Transverse colon (tissue), 4 donors: ENCODE results near the gene MOGAT3. TPM values are rescaled to one million over a fixed set of nuclear protein-coding genes. Genes with fewer than 3 reads are reported as not detected.

ENCODE experiments used
- DNase-seq: peaks from one replicate; pipeline ENCODE4 v3.0.0-alpha.2; 2019
- H3K27ac ChIP-seq, 4 donors: fragments of 200-600 bp; sonication (generic); 2 replicates each; pipeline ENCODE4 v1.5.1; 2016 to 2018; ENCODE audit warnings: inconsistent platforms in 4 of 4
- H3K27me3 ChIP-seq: fragments of 200-600 bp; sonication (generic); 2 replicates; pipeline ENCODE4 v1.5.1; 2017; ENCODE audit warnings: inconsistent platforms
- H3K36me3 ChIP-seq, 4 donors: fragments of 200-600 bp; sonication (generic); 2 replicates each; pipeline ENCODE4 v1.5.1; 2017 to 2019; ENCODE audit warnings: inconsistent platforms in 4 of 4
- H3K4me1 ChIP-seq, 4 donors: fragments of 200-600 bp; sonication (generic); 2 replicates each; pipeline ENCODE4 v1.5.1; 2017 to 2020; ENCODE audit warnings: inconsistent platforms in 4 of 4
- H3K4me3 ChIP-seq, 4 donors: fragments of 200-600 bp; sonication (generic); 1 replicate in 1 of 4; 2 replicates in 3 of 4; pipeline versions ENCODE4 v1.5.1 to v1.6.1; 2017 to 2019; ENCODE audit warnings: inconsistent platforms in 4 of 4
- H3K9me3 ChIP-seq, 2 donors: fragments of 200-600 bp; sonication (generic); 2 replicates each; pipeline ENCODE4 v1.5.1; 2017 to 2019; ENCODE audit warnings: inconsistent platforms in 2 of 2
- CTCF ChIP-seq, 5 experiments: fragments of 200-600 bp in 3 of 5; fragments of 450-650 bp in 2 of 5; sonication (generic) in 3 of 5; IDR thresholded peaks; 1 replicate in 2 of 5; 2 replicates in 3 of 5; pipeline ENCODE4 v1.5.1; 2016 to 2017; ENCODE audit warnings: antibody characterized with exemption in 5 of 5, inconsistent platforms in 3 of 5, mild to moderate bottlenecking in 2 of 5, moderate library complexity in 1 of 5
- EP300 ChIP-seq: sonication (generic); formaldehyde crosslinking; IDR thresholded peaks from one replicate; pipeline ENCODE4 v1.6.1; 2017; ENCODE audit warnings: antibody characterized with exemption, low read depth
- POLR2A ChIP-seq: fragments of 450-650 bp; IDR thresholded peaks from one replicate; pipeline ENCODE4 v1.6.1; 2016; ENCODE audit warnings: antibody characterized with exemption, mild to moderate bottlenecking, moderate library complexity
- POLR2AphosphoS5 ChIP-seq, 3 donors: sonication (generic); formaldehyde crosslinking; IDR thresholded peaks; one replicate each; pipeline ENCODE4 v1.6.1; 2016; ENCODE audit warnings: antibody characterized with exemption in 3 of 3
- WGBS, 2 donors: methylation state at CpG; one replicate each; pipeline ENCODE4 v1.1.5; 2018; ENCODE audit warnings: low coverage in 1 of 2; 5-methylcytosine and 5-hydroxymethylcytosine counted together
- in situ Hi-C, 4 donors: fragments of 200-750 bp; cut with MboI; loops; one replicate each; pipeline versions ENCODE4 v1.15.0 to v1.15.1; 2017; ENCODE audit warnings: low sequenced_read_pairs in 3 of 4, low pct_ligation_motif_present in 1 of 4, low pct_unique_long_range_greater_than_20kb in 1 of 4
- intact Hi-C: fragments of 100-400 bp; cut with DNase I; formaldehyde crosslinking; loops from one replicate; pipeline ENCODE4 v1.15.1; 2023; ENCODE audit warnings: low total_unique reads
- total RNA-seq, 4 donors: library from RNA; depleted of rRNA; stranded (reverse); fragments of >200 nt; gene quantifications; one replicate each; pipeline ENCODE4 v1.1.0, GENCODE V29; 2016

Gene MOGAT3
- total RNA-seq, 4 donors from 2014 or later, result 31.7 to 56.9 (median 44.3) TPM

GRCh38 chr7:101241443-101242349, 40.9 kb upstream of the MOGAT3 start:
- in situ Hi-C loops (no loop called here), intact Hi-C loops (no loop called here)
- Histone ChIP-seq H3K27me3 (no peaks in the 10 kb centered on the region), H3K36me3 (peaks cover 0 to 7% (median 0%) of the 10 kb centered on the region in 4 donors), H3K4me1 (peaks cover 25 to 38% (median 31%) of the 10 kb centered on the region in 4 donors), H3K27ac (no peak overlapping the region), H3K4me3 (no peak overlapping the region), H3K9me3 (no peaks in the 10 kb centered on the region)
- WGBS, 2 donors, result 75 to 89% methylated on average over 5 to 16 of the region's 16 CpGs
- TF ChIP-seq POLR2A, result no peak
- no peak for DNase-seq

DNA sequence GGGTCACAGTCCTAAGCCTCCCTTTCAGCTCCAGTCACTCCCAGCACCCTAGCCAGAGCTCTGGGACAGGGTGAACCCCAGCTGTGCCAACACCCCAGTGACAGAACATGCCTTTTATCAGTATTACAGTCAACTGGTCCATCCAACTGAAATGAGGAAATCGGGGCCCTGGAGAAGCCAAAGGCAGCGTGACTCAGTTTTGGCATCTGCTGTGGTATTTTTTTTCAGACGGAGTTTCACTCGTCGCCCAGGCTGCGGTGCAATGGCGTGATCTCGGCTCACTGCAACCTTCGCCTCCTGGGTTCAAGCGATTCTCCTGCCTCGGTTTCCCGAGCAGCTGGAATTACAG, 40.2 kb upstream of the MOGAT3 start:
- peaks cover 23 to 43% (median 32%) of the 10 kb centered on the region in 4 donors for H3K4me1 ChIP-seq
- intact Hi-C loops, result no loop called here
- no peak for DNase-seq
- peaks cover 0 to 7% (median 0%) of the 10 kb centered on the region in 4 donors for H3K36me3 ChIP-seq
- TF ChIP-seq POLR2A (no peak), CTCF (IDR thresholded peaks at IDR 0.05) (no peak), POLR2AphosphoS5 (IDR thresholded peaks at IDR 0.05) (no peak), EP300 (no peak)
- H3K4me3 ChIP-seq, result no peak overlapping the region
- WGBS, 2 donors, result 94% methylated on average over 12 of the region's 12 CpGs; no CpG with 5 or more reads in 1 of the 2 donors
- in situ Hi-C loops, result no loop called here
- H3K27me3 ChIP-seq, result no peaks in the 10 kb centered on the region
- H3K9me3 ChIP-seq, result no peaks in the 10 kb centered on the region
- H3K27ac ChIP-seq, result peak overlapping the region in 1 of 4 donors; percentile 0

GRCh38 chr7:101240226-101241014, 39.6 kb upstream of the MOGAT3 start:
- Histone ChIP-seq H3K27ac (no peak overlapping the region), H3K9me3 (no peaks in the 10 kb centered on the region), H3K4me1 (peaks cover 19 to 42% (median 32%) of the 10 kb centered on the region in 4 donors), H3K4me3 (no peak overlapping the region), H3K36me3 (peaks cover 0 to 7% (median 0%) of the 10 kb centered on the region in 4 donors), H3K27me3 (no peaks in the 10 kb centered on the region)
- intact Hi-C loops, result no loop called here
- 90 to 100% methylated on average over 4 to 32 of the region's 32 CpGs for WGBS, 2 donors
- no peak for DNase-seq
- in situ Hi-C loops, result no loop called here
- TF ChIP-seq POLR2A (no peak), CTCF (IDR thresholded peaks at IDR 0.05) (no peak), POLR2AphosphoS5 (IDR thresholded peaks at IDR 0.05) (no peak), EP300 (no peak)

- intact Hi-C loops, result loop anchor here (5.0 kb wide), 1 partner anchor 703 kb away; the partner anchor contains the start of gene AGFG2
These were observed 39.0 kb upstream of the MOGAT3 start for GRCh38 chr7:101239951-101240220.

More at GRCh38 chr7:101239951-101240220, 39.0 kb upstream of the MOGAT3 start:
- WGBS, 2 donors, result 90 to 100% methylated on average over 4 to 9 of the region's 9 CpGs
- Histone ChIP-seq H3K36me3 (peaks cover 0 to 7% (median 0%) of the 10 kb centered on the region in 4 donors), H3K27me3 (no peaks in the 10 kb centered on the region), H3K4me3 (no peak overlapping the region), H3K4me1 (peaks cover 17 to 45% (median 32%) of the 10 kb centered on the region in 4 donors), H3K27ac (peak overlapping the region in 2 of 4 donors; percentile 24 to 85), H3K9me3 (no peaks in the 10 kb centered on the region)
- in situ Hi-C loops, result no loop called here
- TF ChIP-seq CTCF (IDR thresholded peaks at IDR 0.05) (no peak), EP300 (no peak), POLR2AphosphoS5 (IDR thresholded peaks at IDR 0.05) (no peak), POLR2A (no peak)
- DNase-seq, result no peak
